GM23338 (cell line): ENCODE measurements around the gene PANK3. TPM values are rescaled to one million over a fixed set of nuclear protein-coding genes. Genes with fewer than 3 reads are reported as not detected.

ENCODE experiments used
- ATAC-seq: fragments of 200-7000 bp; cut with Tn5 transposase; 3 replicates; pipeline ENCODE4 v1.9.1; 2020
- DNase-seq: peaks from one replicate; pipeline ENCODE4 v3.0.0-alpha.2; 2015; ENCODE audit warnings: low spot score
- H2AFZ ChIP-seq: fragments of 200-600 bp; sonication (generic); 2 replicates; pipeline ENCODE4 v1.8.0; 2016; ENCODE audit warnings: antibody characterized with exemption, mild to moderate bottlenecking, moderate library complexity
- H3F3A ChIP-seq: fragments of 200-600 bp; sonication (generic); replicated peaks from 2 replicates; pipeline ENCODE4 v1.8.0; 2017; ENCODE audit warnings: antibody characterized with exemption, mixed run types, low read depth
- H3K27ac ChIP-seq: fragments of 200-600 bp; sonication (generic); 2 replicates; pipeline ENCODE4 v1.6.1; 2016; ENCODE audit warnings: low read depth
- H3K27me3 ChIP-seq: fragments of 200-600 bp; sonication (generic); 2 replicates; pipeline ENCODE4 v1.8.0; 2016; ENCODE audit warnings: mild to moderate bottlenecking, mixed run types, moderate library complexity; ENCODE audit not compliant: insufficient read depth
- H3K36me3 ChIP-seq: fragments of 200-600 bp; sonication (generic); 2 replicates; pipeline ENCODE4 v1.8.0; 2016; ENCODE audit warnings: mild to moderate bottlenecking; ENCODE audit not compliant: insufficient read depth
- H3K4me1 ChIP-seq: fragments of 200-600 bp; sonication (generic); 2 replicates; pipeline ENCODE4 v1.8.0; 2016; ENCODE audit warnings: mild to moderate bottlenecking, moderate library complexity; ENCODE audit not compliant: insufficient read depth
- H3K4me2 ChIP-seq: fragments of 200-600 bp; sonication (generic); 2 replicates; pipeline ENCODE4 v1.7.1; 2017; ENCODE audit warnings: mixed run types
- H3K4me3 ChIP-seq: fragments of 200-600 bp; sonication (generic); 2 replicates; pipeline ENCODE4 v1.6.1; 2016; ENCODE audit warnings: mixed run types
- H3K79me2 ChIP-seq: fragments of 200-600 bp; sonication (generic); replicated peaks from 2 replicates; pipeline ENCODE4 v1.8.0; 2017; ENCODE audit warnings: mild to moderate bottlenecking; ENCODE audit not compliant: insufficient read depth
- H3K9me2 ChIP-seq: fragments of 200-600 bp; sonication (generic); 2 replicates; pipeline ENCODE4 v1.8.0; 2017; ENCODE audit not compliant: insufficient read depth
- H4K20me1 ChIP-seq: fragments of 200-600 bp; sonication (generic); replicated peaks from 2 replicates; pipeline ENCODE4 v1.8.0; 2017; ENCODE audit warnings: mild to moderate bottlenecking; ENCODE audit not compliant: insufficient read depth
- H3K27ac Mint-ChIP-seq: 2 replicates; pipeline ENCODE4 v1.8.0; 2020; ENCODE audit warnings: inconsistent platforms, mild to moderate bottlenecking, moderate library complexity, mixed read lengths
- H3K27me3 Mint-ChIP-seq: 3 replicates; pipeline ENCODE4 v1.8.0; 2022; ENCODE audit warnings: low read depth, mild to moderate bottlenecking, moderate library complexity, mixed read lengths, inconsistent platforms; ENCODE audit not compliant: insufficient read depth, poor library complexity
- H3K36me3 Mint-ChIP-seq: 3 replicates; pipeline ENCODE4 v1.8.0; 2021; ENCODE audit warnings: low read depth, mild to moderate bottlenecking, inconsistent platforms, moderate library complexity, mixed read lengths
- H3K4me1 Mint-ChIP-seq: 3 replicates; pipeline ENCODE4 v1.8.0; 2020; ENCODE audit warnings: mild to moderate bottlenecking, inconsistent platforms, mixed read lengths
- H3K4me3 Mint-ChIP-seq: 3 replicates; pipeline ENCODE4 v1.8.0; 2021; ENCODE audit warnings: moderate library complexity, mild to moderate bottlenecking, inconsistent platforms, mixed read lengths
- H3K9me3 Mint-ChIP-seq: 3 replicates; pipeline ENCODE4 v1.8.0; 2020; ENCODE audit warnings: moderate library complexity, mild to moderate bottlenecking, inconsistent platforms, mixed read lengths
- CREB1 ChIP-seq: fragments of 250-450 bp; sonication (Bioruptor Pico); IDR thresholded peaks from 2 replicates; pipeline ENCODE4 v1.5.0; 2020; ENCODE audit warnings: low read depth, mild to moderate bottlenecking, moderate library complexity
- EZH2 ChIP-seq: fragments of 200-600 bp; sonication (generic); IDR thresholded peaks from one replicate; pipeline ENCODE4 v1.8.0; 2017; ENCODE audit warnings: antibody characterized with exemption, mild to moderate bottlenecking, low read depth; ENCODE audit not compliant: unreplicated experiment
- EZH2phosphoT487 ChIP-seq: fragments of 200-600 bp; sonication (generic); IDR thresholded peaks from one replicate; pipeline ENCODE4 v1.8.1; 2018; ENCODE audit warnings: antibody characterized with exemption; ENCODE audit not compliant: unreplicated experiment
- JUNB ChIP-seq: IDR thresholded peaks from one replicate; pipeline ENCODE4 v1.6.1; 2016; ENCODE audit warnings: antibody characterized with exemption; ENCODE audit not compliant: unreplicated experiment
- NANOG ChIP-seq: IDR thresholded peaks from 2 replicates; pipeline ENCODE4 v1.6.1; 2016; ENCODE audit warnings: antibody characterized with exemption, borderline replicate concordance
- STAT1 ChIP-seq: IDR thresholded peaks from one replicate; pipeline ENCODE4 v1.6.1; 2016; ENCODE audit warnings: antibody characterized with exemption; ENCODE audit not compliant: unreplicated experiment
- ZNF114 ChIP-seq: fragments of 250-450 bp; sonication (Bioruptor Pico); IDR thresholded peaks from 2 replicates; pipeline ENCODE4 v1.5.0; 2020; ENCODE audit warnings: mild to moderate bottlenecking, moderate library complexity
- ZNF331 ChIP-seq: fragments of 250-450 bp; sonication (Bioruptor Pico); IDR thresholded peaks from 2 replicates; pipeline ENCODE4 v1.5.0; 2020; ENCODE audit warnings: low read depth, mild to moderate bottlenecking, moderate library complexity
- polyA plus RNA-seq: library from polyadenylated mRNA; unstranded; fragments of >200 nt; fragmentation: Nextera tagmentation; extraction: Ambion mirVana; gene quantifications from 2 replicates; pipeline ENCODE4 v1.2.1, GENCODE V29; 2016
- total RNA-seq: library from RNA; depleted of rRNA; stranded (reverse); fragments of >200 nt; shearing (Covaris generic); gene quantifications from 2 replicates; pipeline ENCODE4 v1.2.3, GENCODE V29; 2014
- TF ChIP-seq, protein P1 (sequence below), 2 experiments: fragments of 200-600 bp in 1 of 2; sonication (generic) in 1 of 2; conservative IDR thresholded peaks; 2 replicates each; pipeline versions ENCODE4 v1.5.1 to v1.6.1; 2016 to 2017; ENCODE audit warnings: antibody characterized with exemption in 2 of 2, low read depth in 2 of 2, mild to moderate bottlenecking in 2 of 2, moderate library complexity in 1 of 2
- TF ChIP-seq, protein P2 (sequence below): fragments of 250-450 bp; sonication (Bioruptor Pico); IDR thresholded peaks from 2 replicates; pipeline ENCODE4 v1.5.0; 2020; ENCODE audit warnings: mild to moderate bottlenecking, moderate library complexity
- TF ChIP-seq, protein P3 (sequence below): IDR thresholded peaks from one replicate; pipeline ENCODE4 v1.6.1; 2018; ENCODE audit warnings: antibody characterized with exemption; ENCODE audit not compliant: unreplicated experiment

Gene PANK3
- total and polyA plus RNA-seq, 2 experiments from 2014 or later, result 17.0 to 91.6 TPM

DNA sequence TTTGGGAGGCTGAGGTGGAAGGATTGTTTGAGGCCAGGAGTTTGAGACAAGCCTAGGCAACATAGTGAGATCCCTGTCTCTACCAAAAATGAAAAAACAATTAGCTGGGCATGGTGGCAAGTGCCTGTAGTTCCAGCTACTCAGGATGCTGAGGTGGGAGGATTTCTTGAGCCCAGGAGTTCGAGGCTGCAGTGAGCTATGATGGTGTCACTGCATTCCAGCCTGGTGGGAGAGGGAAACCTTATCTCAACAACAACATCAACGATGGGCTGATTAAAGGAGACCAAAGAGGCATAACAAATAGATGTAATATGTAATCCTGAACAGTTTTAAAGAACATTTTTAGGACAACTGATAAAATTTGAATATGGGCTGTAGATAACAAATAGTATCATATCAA, 34.2 kb upstream of the PANK3 start:
- no peaks in the 10 kb centered on the region for H3K27me3 ChIP-seq
- no peak overlapping the region for H3K4me2 ChIP-seq
- no peaks in the 10 kb centered on the region for H4K20me1 ChIP-seq
- DNase-seq, result no peak
- H3K36me3 ChIP-seq, result no peaks in the 10 kb centered on the region
- no peak overlapping the region for H3K4me3 ChIP-seq
- Mint-ChIP-seq H3K27me3 (no peaks in the 10 kb centered on the region), H3K4me1 (no peaks in the 10 kb centered on the region), H3K4me3 (no peak overlapping the region), H3K27ac (no peak overlapping the region), H3K9me3 (peaks cover 2% of the 10 kb centered on the region; the same call in 2 of the 3 replicates), H3K36me3 (no peaks in the 10 kb centered on the region)
- no peak for TF ChIP-seq CREB1 (CRISPR knock-in tag)
- TF ChIP-seq, protein P1, sequence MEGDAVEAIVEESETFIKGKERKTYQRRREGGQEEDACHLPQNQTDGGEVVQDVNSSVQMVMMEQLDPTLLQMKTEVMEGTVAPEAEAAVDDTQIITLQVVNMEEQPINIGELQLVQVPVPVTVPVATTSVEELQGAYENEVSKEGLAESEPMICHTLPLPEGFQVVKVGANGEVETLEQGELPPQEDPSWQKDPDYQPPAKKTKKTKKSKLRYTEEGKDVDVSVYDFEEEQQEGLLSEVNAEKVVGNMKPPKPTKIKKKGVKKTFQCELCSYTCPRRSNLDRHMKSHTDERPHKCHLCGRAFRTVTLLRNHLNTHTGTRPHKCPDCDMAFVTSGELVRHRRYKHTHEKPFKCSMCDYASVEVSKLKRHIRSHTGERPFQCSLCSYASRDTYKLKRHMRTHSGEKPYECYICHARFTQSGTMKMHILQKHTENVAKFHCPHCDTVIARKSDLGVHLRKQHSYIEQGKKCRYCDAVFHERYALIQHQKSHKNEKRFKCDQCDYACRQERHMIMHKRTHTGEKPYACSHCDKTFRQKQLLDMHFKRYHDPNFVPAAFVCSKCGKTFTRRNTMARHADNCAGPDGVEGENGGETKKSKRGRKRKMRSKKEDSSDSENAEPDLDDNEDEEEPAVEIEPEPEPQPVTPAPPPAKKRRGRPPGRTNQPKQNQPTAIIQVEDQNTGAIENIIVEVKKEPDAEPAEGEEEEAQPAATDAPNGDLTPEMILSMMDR (conservative IDR thresholded peaks at IDR 0.05; ENCODE audit: low read depth in 2 of 2), result no peak
- H3K9me2 ChIP-seq, result no peaks in the 10 kb centered on the region
- no peak overlapping the region for H2AFZ ChIP-seq
- H3K4me1 ChIP-seq, result no peaks in the 10 kb centered on the region
- no peak overlapping the region for H3K27ac ChIP-seq
- H3K79me2 ChIP-seq, result no peaks in the 10 kb centered on the region
- ATAC-seq, result no peak
- no peaks in the 10 kb centered on the region for H3F3A ChIP-seq

DNA sequence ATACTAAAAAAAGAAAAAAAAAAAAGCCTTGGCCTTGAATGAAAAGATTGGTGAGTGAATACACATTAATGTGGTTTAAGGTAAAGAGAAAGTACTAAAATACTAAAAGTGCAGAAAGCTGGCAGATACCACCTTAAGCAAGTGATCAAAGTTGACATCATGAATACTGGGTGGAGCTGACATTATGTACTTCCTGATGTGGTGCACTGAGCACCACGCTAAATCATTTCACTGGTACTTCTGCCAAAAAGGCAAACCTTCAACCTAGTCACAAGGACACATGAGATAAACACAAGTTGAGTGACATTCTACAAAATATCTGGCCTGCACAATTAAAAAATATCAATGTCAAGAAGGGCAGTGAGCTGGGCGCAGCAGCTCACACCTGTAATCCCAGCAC, 33.8 kb upstream of the PANK3 start:
- no peaks in the 10 kb centered on the region for H3K36me3 Mint-ChIP-seq
- ATAC-seq (no peak), DNase-seq (no peak)
- Histone ChIP-seq H3K4me1 (no peaks in the 10 kb centered on the region), H4K20me1 (no peaks in the 10 kb centered on the region), H3K9me2 (no peaks in the 10 kb centered on the region), H3K79me2 (no peaks in the 10 kb centered on the region), H3K27ac (no peak overlapping the region), H3K4me3 (no peak overlapping the region), H2AFZ (no peak overlapping the region), H3K4me2 (no peak overlapping the region), H3K36me3 (no peaks in the 10 kb centered on the region), H3F3A (no peaks in the 10 kb centered on the region), H3K27me3 (no peaks in the 10 kb centered on the region)
- H3K27me3 Mint-ChIP-seq, result no peaks in the 10 kb centered on the region
- no peak overlapping the region for H3K4me3 Mint-ChIP-seq
- H3K9me3 Mint-ChIP-seq, result peaks cover 2% of the 10 kb centered on the region; the same call in 2 of the 3 replicates
- H3K4me1 Mint-ChIP-seq, result no peaks in the 10 kb centered on the region
- no peak overlapping the region for H3K27ac Mint-ChIP-seq
- TF ChIP-seq NANOG (no peak), EZH2 (no peak), ZNF331 (no peak), STAT1 (no peak), JUNB (no peak), EZH2phosphoT487 (no peak), CREB1 (CRISPR knock-in tag) (no peak), ZNF114 (no peak)
- TF ChIP-seq, protein P2, sequence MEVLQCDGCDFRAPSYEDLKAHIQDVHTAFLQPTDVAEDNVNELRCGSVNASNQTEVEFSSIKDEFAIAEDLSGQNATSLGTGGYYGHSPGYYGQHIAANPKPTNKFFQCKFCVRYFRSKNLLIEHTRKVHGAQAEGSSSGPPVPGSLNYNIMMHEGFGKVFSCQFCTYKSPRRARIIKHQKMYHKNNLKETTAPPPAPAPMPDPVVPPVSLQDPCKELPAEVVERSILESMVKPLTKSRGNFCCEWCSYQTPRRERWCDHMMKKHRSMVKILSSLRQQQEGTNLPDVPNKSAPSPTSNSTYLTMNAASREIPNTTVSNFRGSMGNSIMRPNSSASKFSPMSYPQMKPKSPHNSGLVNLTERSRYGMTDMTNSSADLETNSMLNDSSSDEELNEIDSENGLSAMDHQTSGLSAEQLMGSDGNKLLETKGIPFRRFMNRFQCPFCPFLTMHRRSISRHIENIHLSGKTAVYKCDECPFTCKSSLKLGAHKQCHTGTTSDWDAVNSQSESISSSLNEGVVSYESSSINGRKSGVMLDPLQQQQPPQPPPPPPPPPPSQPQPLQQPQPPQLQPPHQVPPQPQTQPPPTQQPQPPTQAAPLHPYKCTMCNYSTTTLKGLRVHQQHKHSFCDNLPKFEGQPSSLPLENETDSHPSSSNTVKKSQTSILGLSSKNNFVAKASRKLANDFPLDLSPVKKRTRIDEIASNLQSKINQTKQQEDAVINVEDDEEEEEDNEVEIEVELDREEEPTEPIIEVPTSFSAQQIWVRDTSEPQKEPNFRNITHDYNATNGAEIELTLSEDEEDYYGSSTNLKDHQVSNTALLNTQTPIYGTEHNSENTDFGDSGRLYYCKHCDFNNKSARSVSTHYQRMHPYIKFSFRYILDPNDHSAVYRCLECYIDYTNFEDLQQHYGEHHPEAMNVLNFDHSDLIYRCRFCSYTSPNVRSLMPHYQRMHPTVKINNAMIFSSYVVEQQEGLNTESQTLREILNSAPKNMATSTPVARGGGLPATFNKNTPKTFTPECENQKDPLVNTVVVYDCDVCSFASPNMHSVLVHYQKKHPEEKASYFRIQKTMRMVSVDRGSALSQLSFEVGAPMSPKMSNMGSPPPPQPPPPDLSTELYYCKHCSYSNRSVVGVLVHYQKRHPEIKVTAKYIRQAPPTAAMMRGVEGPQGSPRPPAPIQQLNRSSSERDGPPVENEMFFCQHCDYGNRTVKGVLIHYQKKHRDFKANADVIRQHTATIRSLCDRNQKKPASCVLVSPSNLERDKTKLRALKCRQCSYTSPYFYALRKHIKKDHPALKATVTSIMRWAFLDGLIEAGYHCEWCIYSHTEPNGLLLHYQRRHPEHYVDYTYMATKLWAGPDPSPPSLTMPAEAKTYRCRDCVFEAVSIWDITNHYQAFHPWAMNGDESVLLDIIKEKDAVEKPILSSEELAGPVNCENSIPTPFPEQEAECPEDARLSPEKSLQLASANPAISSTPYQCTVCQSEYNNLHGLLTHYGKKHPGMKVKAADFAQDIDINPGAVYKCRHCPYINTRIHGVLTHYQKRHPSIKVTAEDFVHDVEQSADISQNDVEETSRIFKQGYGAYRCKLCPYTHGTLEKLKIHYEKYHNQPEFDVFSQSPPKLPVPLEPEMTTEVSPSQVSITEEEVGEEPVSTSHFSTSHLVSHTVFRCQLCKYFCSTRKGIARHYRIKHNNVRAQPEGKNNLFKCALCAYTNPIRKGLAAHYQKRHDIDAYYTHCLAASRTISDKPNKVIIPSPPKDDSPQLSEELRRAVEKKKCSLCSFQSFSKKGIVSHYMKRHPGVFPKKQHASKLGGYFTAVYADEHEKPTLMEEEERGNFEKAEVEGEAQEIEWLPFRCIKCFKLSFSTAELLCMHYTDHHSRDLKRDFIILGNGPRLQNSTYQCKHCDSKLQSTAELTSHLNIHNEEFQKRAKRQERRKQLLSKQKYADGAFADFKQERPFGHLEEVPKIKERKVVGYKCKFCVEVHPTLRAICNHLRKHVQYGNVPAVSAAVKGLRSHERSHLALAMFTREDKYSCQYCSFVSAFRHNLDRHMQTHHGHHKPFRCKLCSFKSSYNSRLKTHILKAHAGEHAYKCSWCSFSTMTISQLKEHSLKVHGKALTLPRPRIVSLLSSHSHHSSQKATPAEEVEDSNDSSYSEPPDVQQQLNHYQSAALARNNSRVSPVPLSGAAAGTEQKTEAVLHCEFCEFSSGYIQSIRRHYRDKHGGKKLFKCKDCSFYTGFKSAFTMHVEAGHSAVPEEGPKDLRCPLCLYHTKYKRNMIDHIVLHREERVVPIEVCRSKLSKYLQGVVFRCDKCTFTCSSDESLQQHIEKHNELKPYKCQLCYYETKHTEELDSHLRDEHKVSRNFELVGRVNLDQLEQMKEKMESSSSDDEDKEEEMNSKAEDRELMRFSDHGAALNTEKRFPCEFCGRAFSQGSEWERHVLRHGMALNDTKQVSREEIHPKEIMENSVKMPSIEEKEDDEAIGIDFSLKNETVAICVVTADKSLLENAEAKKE (CRISPR knock-in tag), result no peak
- TF ChIP-seq, protein P3, sequence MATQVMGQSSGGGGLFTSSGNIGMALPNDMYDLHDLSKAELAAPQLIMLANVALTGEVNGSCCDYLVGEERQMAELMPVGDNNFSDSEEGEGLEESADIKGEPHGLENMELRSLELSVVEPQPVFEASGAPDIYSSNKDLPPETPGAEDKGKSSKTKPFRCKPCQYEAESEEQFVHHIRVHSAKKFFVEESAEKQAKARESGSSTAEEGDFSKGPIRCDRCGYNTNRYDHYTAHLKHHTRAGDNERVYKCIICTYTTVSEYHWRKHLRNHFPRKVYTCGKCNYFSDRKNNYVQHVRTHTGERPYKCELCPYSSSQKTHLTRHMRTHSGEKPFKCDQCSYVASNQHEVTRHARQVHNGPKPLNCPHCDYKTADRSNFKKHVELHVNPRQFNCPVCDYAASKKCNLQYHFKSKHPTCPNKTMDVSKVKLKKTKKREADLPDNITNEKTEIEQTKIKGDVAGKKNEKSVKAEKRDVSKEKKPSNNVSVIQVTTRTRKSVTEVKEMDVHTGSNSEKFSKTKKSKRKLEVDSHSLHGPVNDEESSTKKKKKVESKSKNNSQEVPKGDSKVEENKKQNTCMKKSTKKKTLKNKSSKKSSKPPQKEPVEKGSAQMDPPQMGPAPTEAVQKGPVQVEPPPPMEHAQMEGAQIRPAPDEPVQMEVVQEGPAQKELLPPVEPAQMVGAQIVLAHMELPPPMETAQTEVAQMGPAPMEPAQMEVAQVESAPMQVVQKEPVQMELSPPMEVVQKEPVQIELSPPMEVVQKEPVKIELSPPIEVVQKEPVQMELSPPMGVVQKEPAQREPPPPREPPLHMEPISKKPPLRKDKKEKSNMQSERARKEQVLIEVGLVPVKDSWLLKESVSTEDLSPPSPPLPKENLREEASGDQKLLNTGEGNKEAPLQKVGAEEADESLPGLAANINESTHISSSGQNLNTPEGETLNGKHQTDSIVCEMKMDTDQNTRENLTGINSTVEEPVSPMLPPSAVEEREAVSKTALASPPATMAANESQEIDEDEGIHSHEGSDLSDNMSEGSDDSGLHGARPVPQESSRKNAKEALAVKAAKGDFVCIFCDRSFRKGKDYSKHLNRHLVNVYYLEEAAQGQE, result no peak
